Renal pelvis (tissue), 4 donors: ENCODE data around the gene CHSY1. TPM values are rescaled to one million over a fixed set of nuclear protein-coding genes. Genes with fewer than 3 reads are reported as not detected.

ENCODE experiments used
- DNase-seq: peaks from one replicate; pipeline ENCODE4 v3.0.0-alpha.2; 2013
- polyA plus RNA-seq, 3 donors: library from polyadenylated mRNA; unstranded; fragments of 120-200 nt; gene quantifications; one replicate each; pipeline ENCODE4 v1.2.1, GENCODE V29; 2013; ENCODE audit not compliant: insufficient read length in 3 of 3

CHSY1 gene
- polyA plus RNA-seq, 3 donors: 41.5 to 44.4 (median 42.5) TPM

GRCh38 chr15:101174152-101174920, 77.5 kb downstream of the CHSY1 start:
- DNase-seq: no peak

- DNase-seq: no peak
These were observed 78.4 kb downstream of the CHSY1 start for GRCh38 chr15:101173233-101174119.

- no peak for DNase-seq
These were observed 79.3 kb downstream of the CHSY1 start for GRCh38 chr15:101172501-101173071.

- DNase-seq: no peak
These were observed 79.9 kb downstream of the CHSY1 start for GRCh38 chr15:101171954-101172353.

GRCh38 chr15:101170568-101171350, 81.1 kb downstream of the CHSY1 start:
- no peak for DNase-seq

- DNase-seq: no peak
These were observed 82.3 kb downstream of the CHSY1 start for GRCh38 chr15:101169495-101170071.

GRCh38 chr15:101168898-101169494, 82.9 kb downstream of the CHSY1 start:
- no peak for DNase-seq

- DNase-seq: no peak
These were observed 83.4 kb downstream of the CHSY1 start for GRCh38 chr15:101168463-101168824.

GRCh38 chr15:101167753-101168462, 83.9 kb downstream of the CHSY1 start:
- DNase-seq: no peak

GRCh38 chr15:101167411-101167752, 84.5 kb downstream of the CHSY1 start:
- no peak for DNase-seq

- no peak for DNase-seq
These were observed 85.9 kb downstream of the CHSY1 start for GRCh38 chr15:101165905-101166471.

- DNase-seq: no peak
These were observed 89.0 kb downstream of the CHSY1 start for GRCh38 chr15:101162701-101163483.

- no peak for DNase-seq
These were observed 90.2 kb downstream of the CHSY1 start for GRCh38 chr15:101161656-101162055.

- DNase-seq: no peak
These were observed 91.7 kb downstream of the CHSY1 start for GRCh38 chr15:101159936-101160815.

GRCh38 chr15:101159096-101159935, 92.5 kb downstream of the CHSY1 start:
- no peak for DNase-seq

GRCh38 chr15:101158166-101159095, 93.4 kb downstream of the CHSY1 start:
- DNase-seq: no peak
